WTC11 (cell line): Measurements from ENCODE around the gene STK32B. TPM values are rescaled to one million over a fixed set of nuclear protein-coding genes. Genes with fewer than 3 reads are reported as not detected.

Source experiments
- ATAC-seq: fragments of 200-7000 bp; cut with Tn5 transposase; 2 replicates; pipeline ENCODE4 v1.10.0; 2021; ENCODE audit warnings: mild to moderate bottlenecking, moderate library complexity
- CTCF ChIA-PET: fragments of 300-600 bp; sonication (Branson Sonifier 250); formaldehyde crosslinking; loops from one replicate; lab custom pipeline; 2021; ENCODE audit warnings: antibody characterized with exemption; lab: Charles Lee
- POLR2A ChIA-PET: fragments of 350-600 bp; sonication (Branson Sonifier 250); formaldehyde crosslinking; loops from one replicate; lab custom pipeline; 2021; ENCODE audit warnings: antibody characterized with exemption; lab: Charles Lee
- DNase-seq: peaks from one replicate; pipeline ENCODE4 v3.0.0; 2021; ENCODE audit warnings: low spot score
- H3K27ac Mint-ChIP-seq: 2 replicates; pipeline ENCODE4 v1.8.0; 2021; ENCODE audit warnings: mixed read lengths
- H3K27me3 Mint-ChIP-seq: 2 replicates; pipeline ENCODE4 v1.8.0; 2021; ENCODE audit warnings: low read depth, mild to moderate bottlenecking, moderate library complexity, mixed read lengths
- H3K36me3 Mint-ChIP-seq: 2 replicates; pipeline ENCODE4 v1.8.0; 2021; ENCODE audit warnings: mixed read lengths
- H3K4me1 Mint-ChIP-seq: 2 replicates; pipeline ENCODE4 v1.8.0; 2022; ENCODE audit warnings: mixed read lengths
- H3K4me3 Mint-ChIP-seq: 2 replicates; pipeline ENCODE4 v1.8.0; 2021; ENCODE audit warnings: mild to moderate bottlenecking, moderate library complexity, mixed read lengths
- H3K9me3 Mint-ChIP-seq: 2 replicates; pipeline ENCODE4 v1.8.0; 2021; ENCODE audit warnings: mixed read lengths
- CREB1 ChIP-seq: sonication (generic); formaldehyde crosslinking; IDR thresholded peaks from 2 replicates; pipeline ENCODE4 v1.8.0; 2023; ENCODE audit warnings: mild to moderate bottlenecking, missing genetic modification reagents
- ETV6 ChIP-seq: sonication (generic); formaldehyde crosslinking; IDR thresholded peaks from 2 replicates; pipeline ENCODE4 v1.8.1; 2022; ENCODE audit warnings: mild to moderate bottlenecking, missing genetic modification reagents
- GABPB1 ChIP-seq: sonication (generic); formaldehyde crosslinking; IDR thresholded peaks from 2 replicates; pipeline ENCODE4 v1.8.1; 2023; ENCODE audit warnings: mild to moderate bottlenecking, missing genetic modification reagents
- JUN ChIP-seq: sonication (generic); formaldehyde crosslinking; IDR thresholded peaks from 2 replicates; pipeline ENCODE4 v1.8.0; 2023; ENCODE audit warnings: mild to moderate bottlenecking, missing genetic modification reagents
- NFATC4 ChIP-seq: fragments of 250-450 bp; sonication (Bioruptor Pico); IDR thresholded peaks from 2 replicates; pipeline ENCODE4 v1.9.0; 2021; ENCODE audit warnings: mild to moderate bottlenecking
- NR1H2 ChIP-seq: sonication (generic); formaldehyde crosslinking; IDR thresholded peaks from 2 replicates; pipeline ENCODE4 v1.9.0; 2021; ENCODE audit warnings: mild to moderate bottlenecking, moderate library complexity, missing genetic modification reagents
- NR2C2 ChIP-seq: sonication (generic); formaldehyde crosslinking; IDR thresholded peaks from 2 replicates; pipeline ENCODE4 v1.8.0; 2022; ENCODE audit warnings: mild to moderate bottlenecking, missing genetic modification reagents
- RELA ChIP-seq: sonication (generic); formaldehyde crosslinking; IDR thresholded peaks from 2 replicates; pipeline ENCODE4 v1.8.1; 2022; ENCODE audit warnings: missing genetic modification reagents, mild to moderate bottlenecking, borderline replicate concordance
- RORB ChIP-seq: fragments of 250-450 bp; sonication (Bioruptor Pico); IDR thresholded peaks from 2 replicates; pipeline ENCODE4 v1.9.0; 2021; ENCODE audit warnings: mild to moderate bottlenecking
- SMAD4 ChIP-seq: sonication (generic); formaldehyde crosslinking; IDR thresholded peaks from 2 replicates; pipeline ENCODE4 v1.8.0; 2022; ENCODE audit warnings: mild to moderate bottlenecking, missing genetic modification reagents
- SOX15 ChIP-seq: fragments of 250-450 bp; sonication (Bioruptor Pico); IDR thresholded peaks from 2 replicates; pipeline ENCODE4 v1.9.0; 2021; ENCODE audit warnings: mild to moderate bottlenecking
- SP1 ChIP-seq: sonication (generic); formaldehyde crosslinking; conservative IDR thresholded peaks from 2 replicates; pipeline ENCODE4 v1.8.1; 2022; ENCODE audit warnings: missing genetic modification reagents
- TEAD1 ChIP-seq: sonication (generic); formaldehyde crosslinking; IDR thresholded peaks from 2 replicates; pipeline ENCODE4 v1.8.0; 2022; ENCODE audit warnings: mild to moderate bottlenecking, missing genetic modification reagents
- ZNF121 ChIP-seq: sonication (generic); formaldehyde crosslinking; IDR thresholded peaks from 2 replicates; pipeline ENCODE4 v1.8.0; 2023; ENCODE audit warnings: missing genetic modification reagents
- ZNF219 ChIP-seq: sonication (generic); formaldehyde crosslinking; IDR thresholded peaks from 2 replicates; pipeline ENCODE4 v1.8.0; 2023; ENCODE audit warnings: missing genetic modification reagents, mild to moderate bottlenecking, borderline replicate concordance
- ZNF423 ChIP-seq: fragments of 250-450 bp; sonication (Bioruptor Pico); IDR thresholded peaks from 2 replicates; pipeline ENCODE4 v2.1.2; 2022; ENCODE audit warnings: mild to moderate bottlenecking, moderate library complexity
- ZNF671 ChIP-seq: fragments of 250-450 bp; sonication (Bioruptor Pico); IDR thresholded peaks from 2 replicates; pipeline ENCODE4 v1.8.0; 2021; ENCODE audit warnings: mild to moderate bottlenecking
- total RNA-seq: library from RNA; stranded (reverse); gene quantifications from 3 replicates; pipeline ENCODE4 v1.2.3, GENCODE V29; 2021
- TF ChIP-seq, protein P1 (sequence below): sonication (generic); formaldehyde crosslinking; IDR thresholded peaks from 2 replicates; pipeline ENCODE4 v1.8.1; 2023; ENCODE audit warnings: mild to moderate bottlenecking, moderate library complexity, missing genetic modification reagents
- TF ChIP-seq, protein P2 (sequence below): sonication (generic); formaldehyde crosslinking; IDR thresholded peaks from 2 replicates; pipeline ENCODE4 v1.8.0; 2022; ENCODE audit warnings: mild to moderate bottlenecking, missing genetic modification reagents
- TF ChIP-seq, protein P3 (sequence below): sonication (generic); formaldehyde crosslinking; IDR thresholded peaks from 2 replicates; pipeline ENCODE4 v1.8.0; 2022; ENCODE audit warnings: mild to moderate bottlenecking, missing genetic modification reagents
- TF ChIP-seq, protein P4 (sequence below): fragments of 250-450 bp; sonication (Bioruptor Pico); IDR thresholded peaks from 2 replicates; pipeline ENCODE4 v1.9.0; 2021; ENCODE audit warnings: moderate library complexity, mild to moderate bottlenecking, inconsistent platforms, borderline replicate concordance
- TF ChIP-seq, protein P5 (sequence below): sonication (generic); formaldehyde crosslinking; IDR thresholded peaks from 2 replicates; pipeline ENCODE4 v1.8.0; 2022; ENCODE audit warnings: mild to moderate bottlenecking, missing genetic modification reagents
- TF ChIP-seq, protein P6 (sequence below): sonication (generic); formaldehyde crosslinking; IDR thresholded peaks from 2 replicates; pipeline ENCODE4 v1.8.1; 2023; ENCODE audit warnings: mild to moderate bottlenecking, missing genetic modification reagents
- TF ChIP-seq, protein P7 (sequence below): sonication (generic); formaldehyde crosslinking; IDR thresholded peaks from 2 replicates; pipeline ENCODE4 v1.8.0; 2023; ENCODE audit warnings: missing genetic modification reagents, mild to moderate bottlenecking, borderline replicate concordance
- TF ChIP-seq, protein P8 (sequence below): fragments of 250-450 bp; sonication (Bioruptor Pico); conservative IDR thresholded peaks from 2 replicates; pipeline ENCODE4 v1.9.0; 2021; ENCODE audit warnings: mild to moderate bottlenecking

The STK32B gene
- total RNA-seq, 1 experiment from 2014 or later: 1.9 TPM

DNA sequence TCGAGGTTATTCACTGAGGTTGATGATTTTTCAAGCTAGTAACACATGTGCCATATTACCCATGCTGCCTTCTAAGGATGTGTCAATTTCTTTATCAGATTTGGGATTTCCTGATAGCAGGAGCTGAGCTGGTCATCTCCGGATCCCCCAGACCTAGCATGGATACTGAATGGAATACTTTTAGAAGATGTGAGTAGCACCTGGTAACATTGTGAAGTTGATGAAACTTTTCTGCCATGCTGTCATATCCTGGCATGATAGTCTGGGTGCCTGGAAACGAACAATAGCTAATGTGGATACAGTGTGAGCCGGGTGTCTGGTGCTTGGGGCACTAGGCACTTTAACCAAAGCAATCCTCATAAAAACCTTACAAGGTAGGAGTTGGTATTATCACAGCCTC, 21.1 kb upstream of the STK32B start (continued):
- TF ChIP-seq, protein P1, sequence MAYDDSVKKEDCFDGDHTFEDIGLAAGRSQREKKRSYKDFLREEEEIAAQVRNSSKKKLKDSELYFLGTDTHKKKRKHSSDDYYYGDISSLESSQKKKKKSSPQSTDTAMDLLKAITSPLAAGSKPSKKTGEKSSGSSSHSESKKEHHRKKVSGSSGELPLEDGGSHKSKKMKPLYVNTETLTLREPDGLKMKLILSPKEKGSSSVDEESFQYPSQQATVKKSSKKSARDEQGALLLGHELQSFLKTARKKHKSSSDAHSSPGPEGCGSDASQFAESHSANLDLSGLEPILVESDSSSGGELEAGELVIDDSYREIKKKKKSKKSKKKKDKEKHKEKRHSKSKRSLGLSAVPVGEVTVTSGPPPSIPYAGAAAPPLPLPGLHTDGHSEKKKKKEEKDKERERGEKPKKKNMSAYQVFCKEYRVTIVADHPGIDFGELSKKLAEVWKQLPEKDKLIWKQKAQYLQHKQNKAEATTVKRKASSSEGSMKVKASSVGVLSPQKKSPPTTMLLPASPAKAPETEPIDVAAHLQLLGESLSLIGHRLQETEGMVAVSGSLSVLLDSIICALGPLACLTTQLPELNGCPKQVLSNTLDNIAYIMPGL (CRISPR knock-in tag): no peak
- TF ChIP-seq, protein P2, sequence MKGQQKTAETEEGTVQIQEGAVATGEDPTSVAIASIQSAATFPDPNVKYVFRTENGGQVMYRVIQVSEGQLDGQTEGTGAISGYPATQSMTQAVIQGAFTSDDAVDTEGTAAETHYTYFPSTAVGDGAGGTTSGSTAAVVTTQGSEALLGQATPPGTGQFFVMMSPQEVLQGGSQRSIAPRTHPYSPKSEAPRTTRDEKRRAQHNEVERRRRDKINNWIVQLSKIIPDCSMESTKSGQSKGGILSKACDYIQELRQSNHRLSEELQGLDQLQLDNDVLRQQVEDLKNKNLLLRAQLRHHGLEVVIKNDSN: no peak
- TF ChIP-seq NR1H2: no peak
- TF ChIP-seq, protein P3, sequence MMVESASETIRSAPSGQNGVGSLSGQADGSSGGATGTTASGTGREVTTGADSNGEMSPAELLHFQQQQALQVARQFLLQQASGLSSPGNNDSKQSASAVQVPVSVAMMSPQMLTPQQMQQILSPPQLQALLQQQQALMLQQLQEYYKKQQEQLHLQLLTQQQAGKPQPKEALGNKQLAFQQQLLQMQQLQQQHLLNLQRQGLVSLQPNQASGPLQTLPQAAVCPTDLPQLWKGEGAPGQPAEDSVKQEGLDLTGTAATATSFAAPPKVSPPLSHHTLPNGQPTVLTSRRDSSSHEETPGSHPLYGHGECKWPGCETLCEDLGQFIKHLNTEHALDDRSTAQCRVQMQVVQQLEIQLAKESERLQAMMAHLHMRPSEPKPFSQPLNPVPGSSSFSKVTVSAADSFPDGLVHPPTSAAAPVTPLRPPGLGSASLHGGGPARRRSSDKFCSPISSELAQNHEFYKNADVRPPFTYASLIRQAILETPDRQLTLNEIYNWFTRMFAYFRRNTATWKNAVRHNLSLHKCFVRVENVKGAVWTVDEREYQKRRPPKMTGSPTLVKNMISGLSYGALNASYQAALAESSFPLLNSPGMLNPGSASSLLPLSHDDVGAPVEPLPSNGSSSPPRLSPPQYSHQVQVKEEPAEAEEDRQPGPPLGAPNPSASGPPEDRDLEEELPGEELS (CRISPR knock-in tag): no peak
- no peak for TF ChIP-seq RORB (CRISPR knock-in tag)
- no peak for TF ChIP-seq ZNF219

DNA sequence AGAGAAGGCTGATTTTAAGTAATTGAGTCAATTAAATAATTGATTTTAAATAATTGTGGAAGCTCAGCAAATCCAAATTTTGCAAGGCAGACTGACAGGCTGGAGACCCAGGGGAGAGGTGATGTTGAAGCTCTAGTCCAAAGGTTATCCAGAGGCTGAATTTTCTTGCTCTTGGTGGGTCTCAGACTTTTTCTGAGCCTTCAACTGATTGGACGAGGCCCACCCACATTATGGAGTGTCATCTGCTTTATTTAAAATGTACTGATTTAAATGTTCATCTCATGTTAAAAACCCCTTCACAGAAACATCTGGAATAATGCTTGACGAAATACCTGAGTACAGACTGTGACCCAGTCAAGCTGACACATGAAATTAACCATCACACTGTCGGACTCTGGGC, 20.4 kb upstream of the STK32B start:
- H3K4me1 Mint-ChIP-seq: peaks cover 14% of the 10 kb centered on the region; the same call in 1 of the 2 replicates
- H3K9me3 Mint-ChIP-seq: 0 out of 2 replicates have a peak, but pooled peaks cover 3% of the 10 kb centered on the region
- no peak for ATAC-seq
- no peak overlapping the region for H3K4me3 Mint-ChIP-seq
- CTCF ChIA-PET: interaction anchor here (0.7 kb wide), 1 partner anchor 418 kb away, joined by 3 read pairs; no protein-coding TSS in a partner anchor
- TF ChIP-seq, protein P4, sequence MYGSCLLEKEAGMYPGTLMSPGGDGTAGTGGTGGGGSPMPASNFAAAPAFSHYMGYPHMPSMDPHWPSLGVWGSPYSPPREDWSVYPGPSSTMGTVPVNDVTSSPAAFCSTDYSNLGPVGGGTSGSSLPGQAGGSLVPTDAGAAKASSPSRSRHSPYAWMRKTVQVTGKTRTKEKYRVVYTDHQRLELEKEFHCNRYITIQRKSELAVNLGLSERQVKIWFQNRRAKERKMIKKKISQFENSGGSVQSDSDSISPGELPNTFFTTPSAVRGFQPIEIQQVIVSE (CRISPR knock-in tag): no peak
- TF ChIP-seq ZNF671 (CRISPR knock-in tag) (no peak), RELA (CRISPR knock-in tag) (no peak), SP1 (CRISPR knock-in tag) (no peak), GABPB1 (CRISPR knock-in tag) (no peak), TEAD1 (no peak), NFATC4 (CRISPR knock-in tag) (no peak), ETV6 (CRISPR knock-in tag) (no peak), SMAD4 (CRISPR knock-in tag) (no peak), SOX15 (no peak), NR2C2 (CRISPR knock-in tag) (no peak), CREB1 (CRISPR knock-in tag) (no peak), JUN (CRISPR knock-in tag) (no peak), ZNF423 (CRISPR knock-in tag) (no peak), ZNF121 (CRISPR knock-in tag) (no peak)
- TF ChIP-seq, protein P5, sequence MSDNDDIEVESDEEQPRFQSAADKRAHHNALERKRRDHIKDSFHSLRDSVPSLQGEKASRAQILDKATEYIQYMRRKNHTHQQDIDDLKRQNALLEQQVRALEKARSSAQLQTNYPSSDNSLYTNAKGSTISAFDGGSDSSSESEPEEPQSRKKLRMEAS (CRISPR knock-in tag): no peak
- TF ChIP-seq, protein P6, sequence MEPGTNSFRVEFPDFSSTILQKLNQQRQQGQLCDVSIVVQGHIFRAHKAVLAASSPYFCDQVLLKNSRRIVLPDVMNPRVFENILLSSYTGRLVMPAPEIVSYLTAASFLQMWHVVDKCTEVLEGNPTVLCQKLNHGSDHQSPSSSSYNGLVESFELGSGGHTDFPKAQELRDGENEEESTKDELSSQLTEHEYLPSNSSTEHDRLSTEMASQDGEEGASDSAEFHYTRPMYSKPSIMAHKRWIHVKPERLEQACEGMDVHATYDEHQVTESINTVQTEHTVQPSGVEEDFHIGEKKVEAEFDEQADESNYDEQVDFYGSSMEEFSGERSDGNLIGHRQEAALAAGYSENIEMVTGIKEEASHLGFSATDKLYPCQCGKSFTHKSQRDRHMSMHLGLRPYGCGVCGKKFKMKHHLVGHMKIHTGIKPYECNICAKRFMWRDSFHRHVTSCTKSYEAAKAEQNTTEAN: no peak
- TF ChIP-seq, protein P7, sequence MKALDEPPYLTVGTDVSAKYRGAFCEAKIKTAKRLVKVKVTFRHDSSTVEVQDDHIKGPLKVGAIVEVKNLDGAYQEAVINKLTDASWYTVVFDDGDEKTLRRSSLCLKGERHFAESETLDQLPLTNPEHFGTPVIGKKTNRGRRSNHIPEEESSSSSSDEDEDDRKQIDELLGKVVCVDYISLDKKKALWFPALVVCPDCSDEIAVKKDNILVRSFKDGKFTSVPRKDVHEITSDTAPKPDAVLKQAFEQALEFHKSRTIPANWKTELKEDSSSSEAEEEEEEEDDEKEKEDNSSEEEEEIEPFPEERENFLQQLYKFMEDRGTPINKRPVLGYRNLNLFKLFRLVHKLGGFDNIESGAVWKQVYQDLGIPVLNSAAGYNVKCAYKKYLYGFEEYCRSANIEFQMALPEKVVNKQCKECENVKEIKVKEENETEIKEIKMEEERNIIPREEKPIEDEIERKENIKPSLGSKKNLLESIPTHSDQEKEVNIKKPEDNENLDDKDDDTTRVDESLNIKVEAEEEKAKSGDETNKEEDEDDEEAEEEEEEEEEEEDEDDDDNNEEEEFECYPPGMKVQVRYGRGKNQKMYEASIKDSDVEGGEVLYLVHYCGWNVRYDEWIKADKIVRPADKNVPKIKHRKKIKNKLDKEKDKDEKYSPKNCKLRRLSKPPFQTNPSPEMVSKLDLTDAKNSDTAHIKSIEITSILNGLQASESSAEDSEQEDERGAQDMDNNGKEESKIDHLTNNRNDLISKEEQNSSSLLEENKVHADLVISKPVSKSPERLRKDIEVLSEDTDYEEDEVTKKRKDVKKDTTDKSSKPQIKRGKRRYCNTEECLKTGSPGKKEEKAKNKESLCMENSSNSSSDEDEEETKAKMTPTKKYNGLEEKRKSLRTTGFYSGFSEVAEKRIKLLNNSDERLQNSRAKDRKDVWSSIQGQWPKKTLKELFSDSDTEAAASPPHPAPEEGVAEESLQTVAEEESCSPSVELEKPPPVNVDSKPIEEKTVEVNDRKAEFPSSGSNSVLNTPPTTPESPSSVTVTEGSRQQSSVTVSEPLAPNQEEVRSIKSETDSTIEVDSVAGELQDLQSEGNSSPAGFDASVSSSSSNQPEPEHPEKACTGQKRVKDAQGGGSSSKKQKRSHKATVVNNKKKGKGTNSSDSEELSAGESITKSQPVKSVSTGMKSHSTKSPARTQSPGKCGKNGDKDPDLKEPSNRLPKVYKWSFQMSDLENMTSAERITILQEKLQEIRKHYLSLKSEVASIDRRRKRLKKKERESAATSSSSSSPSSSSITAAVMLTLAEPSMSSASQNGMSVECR (CRISPR knock-in tag): no peak
- TF ChIP-seq, protein P8, sequence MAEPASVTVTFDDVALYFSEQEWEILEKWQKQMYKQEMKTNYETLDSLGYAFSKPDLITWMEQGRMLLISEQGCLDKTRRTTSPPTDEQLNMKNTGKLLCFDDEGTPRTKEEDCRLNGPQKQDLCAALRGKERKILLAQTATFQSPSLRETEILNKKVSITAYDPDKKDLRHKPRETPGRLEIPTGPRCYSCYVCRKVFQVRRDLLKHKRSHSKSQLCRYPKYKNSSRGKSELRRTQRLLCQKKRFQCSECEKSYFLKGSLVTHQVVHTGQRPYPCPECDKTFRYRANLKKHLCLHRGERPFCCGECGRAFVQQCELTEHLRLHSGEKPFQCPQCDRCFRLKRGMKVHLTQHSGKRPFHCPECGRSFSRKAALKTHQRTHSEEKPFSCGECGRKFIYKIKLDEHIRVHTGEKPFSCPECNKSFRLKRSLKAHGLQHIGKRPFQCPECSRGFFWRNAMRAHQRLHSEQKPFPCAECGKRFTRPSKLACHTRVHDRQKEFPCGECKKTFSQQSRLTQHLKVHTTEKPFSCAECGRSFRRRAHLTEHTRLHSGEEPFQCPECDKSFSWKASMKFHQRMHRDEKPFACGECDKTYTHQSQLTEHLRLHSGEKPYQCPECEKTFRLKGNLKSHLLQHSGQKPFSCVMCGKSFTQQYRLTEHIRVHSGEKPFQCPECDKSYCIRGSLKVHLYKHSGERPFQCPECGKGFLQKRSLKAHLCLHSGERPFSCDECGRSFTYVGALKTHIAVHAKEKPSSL: no peak
- TF ChIP-seq, all 79 proteins: peak for 0
- H3K27ac Mint-ChIP-seq: no peak overlapping the region
- no peaks in the 10 kb centered on the region for H3K36me3 Mint-ChIP-seq
- H3K27me3 Mint-ChIP-seq: peaks cover 25% of the 10 kb centered on the region
- no peak for DNase-seq
- POLR2A ChIA-PET: no interaction called here
